Hepatocyte (in vitro differentiated cells): ENCODE measurements around the gene ADGRL4.
"Not testable (repeated sequence)": the region's sequence is repeated elsewhere in the genome, so short reads cannot be mapped to it uniquely, and the experiment has no call there.

Source experiments
- CTCF ChIP-seq: fragments of 200-600 bp; sonication (generic); IDR thresholded peaks from 2 replicates; pipeline ENCODE4 v1.5.1; 2016; ENCODE audit warnings: antibody characterized with exemption, mild to moderate bottlenecking; ENCODE audit not compliant: poor library complexity
- EZH2phosphoT487 ChIP-seq: fragments of 200-600 bp; sonication (generic); IDR thresholded peaks from one replicate; pipeline ENCODE4 v1.6.1; 2018; ENCODE audit warnings: antibody characterized with exemption, mild to moderate bottlenecking, low read depth, moderate library complexity; ENCODE audit not compliant: unreplicated experiment, severe bottlenecking

- not testable (repeated sequence) for TF ChIP-seq EZH2phosphoT487, CTCF
Measured at GRCh38 chr1:78967091-78967490, 39.4 kb downstream of the ADGRL4 start.
